GM19397 (cell line): ENCODE results near the gene CCR7.
A peak's percentile ranks its signal among the peaks of the same experiment; 100 is the strongest.

ENCODE experiments used
- ATAC-seq: cut with Tn5 transposase; IDR thresholded peaks from one replicate; pipeline ENCODE4 v1.9.1; 2021; ENCODE audit warnings: mild to moderate bottlenecking, moderate library complexity; ENCODE audit not compliant: unreplicated experiment

Gene CCR7

DNA sequence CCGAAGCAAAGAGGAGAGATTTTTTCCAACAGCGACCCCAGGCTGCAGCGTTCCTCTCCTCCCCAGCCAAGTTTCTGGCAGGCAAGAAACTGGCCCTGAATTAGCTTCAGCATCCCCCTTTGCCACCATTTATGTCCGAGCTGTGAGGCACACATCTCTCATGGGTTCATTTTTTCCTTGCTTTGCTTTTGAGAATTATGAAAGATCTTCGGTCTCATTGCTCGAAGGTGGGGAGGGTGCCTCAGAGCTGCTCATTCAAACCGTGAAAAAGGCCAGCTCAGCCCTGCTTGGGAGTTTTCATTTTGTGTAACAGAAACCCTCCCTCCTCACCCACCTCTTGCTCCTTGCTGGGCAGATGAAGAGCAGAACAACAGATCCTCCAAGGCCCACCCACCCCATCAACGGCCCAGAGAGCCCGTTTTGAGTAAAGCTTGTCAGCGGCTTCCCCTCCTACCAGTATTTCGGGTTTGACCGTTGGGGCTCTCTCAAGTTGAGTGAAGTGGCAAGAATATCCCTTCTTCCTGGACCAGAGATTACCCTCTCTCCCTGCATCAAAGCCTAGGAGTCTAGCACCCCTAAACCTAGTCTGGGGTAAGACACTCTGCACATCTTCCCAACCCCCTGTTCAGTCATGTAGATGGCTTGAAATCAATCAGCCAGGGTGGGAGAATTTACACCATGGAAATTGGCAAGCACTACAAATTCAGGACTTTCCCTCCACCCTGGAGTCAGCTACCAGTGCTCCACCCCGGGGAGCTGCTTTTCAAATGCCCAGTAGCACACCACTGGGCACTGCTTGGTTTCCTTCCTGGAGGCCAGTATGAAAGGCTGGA is 1.8 kb downstream of the CCR7 start:
- ATAC-seq: no peak

GRCh38 chr17:40562838-40563219 is 2.4 kb downstream of the CCR7 start:
- no peak for ATAC-seq

DNA sequence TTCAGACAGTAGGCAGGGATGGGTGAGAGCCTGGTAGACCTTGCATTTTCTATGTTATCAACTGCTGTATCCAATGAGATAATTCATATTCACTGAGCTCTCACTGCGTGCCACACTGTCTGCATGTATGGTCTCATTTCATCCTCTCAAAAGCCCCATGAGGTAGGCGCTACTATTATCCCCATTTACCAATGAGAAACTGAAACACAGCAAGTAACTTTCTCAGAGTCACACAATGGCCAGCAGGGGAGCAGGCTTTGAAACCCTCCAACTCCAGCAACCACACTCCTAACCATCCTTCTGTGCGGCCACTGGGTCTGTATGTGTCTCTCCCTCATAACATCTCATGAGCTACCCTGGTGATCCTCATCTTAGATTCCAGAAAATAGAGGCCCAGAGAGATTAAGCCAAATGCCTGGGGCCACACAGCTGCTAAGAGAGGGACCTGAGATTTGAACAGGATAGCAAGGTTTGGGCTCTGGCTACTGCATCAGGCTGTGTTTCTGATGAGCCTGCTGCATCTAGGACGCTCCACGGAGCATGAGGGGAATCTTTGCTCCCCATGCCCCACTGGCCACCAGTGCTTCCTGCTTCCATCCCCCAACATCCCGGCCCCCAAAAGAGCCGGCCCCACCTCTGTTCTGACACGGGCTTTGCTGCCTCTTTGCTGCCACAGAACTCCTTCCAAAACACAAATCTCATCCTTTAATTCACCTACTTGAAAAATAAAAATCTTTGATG is 3.2 kb downstream of the CCR7 start:
- ATAC-seq: no peak

DNA sequence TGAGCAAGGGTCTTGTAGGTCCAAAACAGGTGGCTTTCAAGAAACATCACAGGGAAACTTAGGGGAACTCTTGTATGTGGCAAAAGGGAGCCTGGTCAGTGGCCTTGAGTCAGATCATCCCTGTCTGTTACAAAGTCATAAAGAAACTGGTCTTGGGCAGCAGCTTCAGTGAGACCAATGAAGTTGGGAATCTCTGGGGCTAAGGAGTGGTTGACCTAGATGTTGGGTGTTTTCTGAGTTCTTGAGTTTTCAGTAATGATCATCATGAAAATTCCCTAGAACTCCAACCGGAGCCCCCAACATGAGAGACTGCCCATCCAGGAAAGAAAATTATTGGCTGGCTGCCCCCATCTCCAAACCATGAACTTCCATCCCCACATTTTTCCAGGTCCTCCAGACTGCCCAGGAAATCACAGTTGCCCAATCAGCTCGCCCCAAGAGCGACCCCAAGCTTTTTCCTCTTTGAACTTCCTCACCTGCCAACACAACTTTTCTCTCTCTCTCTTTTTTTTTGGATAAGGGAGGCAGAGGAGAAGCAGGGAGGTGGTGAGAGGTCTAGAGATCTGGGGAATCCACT is 3.9 kb downstream of the CCR7 start:
- peak; percentile 16 for ATAC-seq

DNA sequence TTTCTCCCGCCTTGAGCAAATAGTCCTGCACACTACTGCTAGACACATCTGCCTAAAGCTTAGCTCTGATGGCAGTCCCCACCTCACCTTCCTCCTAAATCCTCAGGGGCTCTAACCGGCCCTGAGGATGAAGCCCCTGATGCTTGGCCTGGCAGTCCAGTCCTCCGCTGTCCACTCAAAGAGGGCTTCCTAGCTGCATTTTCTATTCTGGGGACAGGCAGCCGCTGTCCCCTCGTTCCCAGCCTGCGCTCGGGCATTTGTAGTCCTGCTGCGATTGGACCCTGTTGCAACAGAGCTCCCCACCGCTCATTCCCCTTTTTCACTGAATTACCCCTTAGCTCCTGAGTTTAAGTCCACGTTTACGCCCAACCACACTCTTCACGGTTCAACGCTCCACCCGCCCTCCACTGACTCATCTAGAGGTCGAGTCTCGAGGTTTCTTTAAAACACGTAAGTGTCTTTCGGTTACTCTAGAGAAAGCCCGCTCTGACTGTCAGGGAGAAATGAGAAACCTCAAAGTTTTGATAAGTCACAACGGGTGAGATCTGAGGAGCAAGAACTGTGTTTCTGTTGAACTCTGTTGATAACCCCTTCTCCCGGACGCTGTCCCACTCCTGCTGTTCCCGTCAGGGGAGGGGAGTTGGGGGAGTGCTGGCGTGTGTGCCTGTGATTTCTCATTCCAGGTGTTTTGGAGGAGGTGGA is 4.5 kb downstream of the CCR7 start:
- ATAC-seq: peak; percentile 54

GRCh38 chr17:40559954-40560591 is 5.2 kb downstream of the CCR7 start:
- peak; percentile 27 for ATAC-seq

DNA sequence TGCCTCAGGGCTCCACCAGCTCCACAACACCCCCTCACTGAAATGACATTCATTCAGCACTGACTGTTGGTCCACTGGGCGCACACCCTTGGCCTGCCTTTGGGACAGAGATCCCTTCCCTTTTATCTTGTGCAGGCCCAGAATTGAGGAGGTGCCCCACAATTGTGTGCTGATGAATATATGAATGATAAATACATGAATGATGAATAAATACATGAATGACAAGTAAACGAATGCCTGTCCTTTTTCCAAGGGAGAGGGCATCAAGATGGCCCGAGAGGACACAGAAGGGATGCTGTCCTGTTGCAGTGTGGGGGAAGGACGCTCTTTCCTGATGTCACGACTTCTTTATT is 5.7 kb downstream of the CCR7 start:
- no peak for ATAC-seq

DNA sequence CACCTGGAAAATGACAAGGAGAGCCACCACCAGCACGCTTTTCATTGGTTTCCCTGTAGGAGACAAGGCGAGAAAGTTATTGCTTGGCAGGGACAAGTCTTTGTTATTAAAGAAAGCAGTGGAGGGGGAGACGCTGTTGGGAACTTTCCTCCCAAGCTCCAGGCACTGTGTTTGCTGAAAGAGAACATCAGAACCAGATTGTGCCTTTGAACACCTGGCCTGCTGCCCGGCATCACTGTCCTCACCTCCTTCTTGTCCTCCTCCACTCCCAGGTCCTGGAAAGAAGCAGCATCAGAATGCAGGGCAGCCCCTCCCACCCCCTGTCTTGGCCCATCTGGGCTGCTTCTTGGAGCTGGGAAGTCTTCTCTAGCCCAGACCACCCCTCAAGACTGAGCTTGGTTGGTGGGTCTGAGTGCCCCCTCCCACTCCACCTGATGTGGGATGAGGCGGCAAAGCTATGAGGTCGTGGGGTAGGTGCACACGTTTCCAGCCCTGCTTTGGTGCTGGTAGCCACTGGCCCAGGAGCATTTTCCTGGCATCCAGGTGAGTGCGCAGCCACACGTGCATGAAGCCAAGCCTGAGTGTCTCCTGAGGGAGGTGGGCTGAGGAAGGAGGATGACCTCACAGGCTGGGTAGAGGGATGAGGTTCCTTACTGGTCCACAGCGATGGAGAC is 6.2 kb downstream of the CCR7 start:
- no peak for ATAC-seq

DNA sequence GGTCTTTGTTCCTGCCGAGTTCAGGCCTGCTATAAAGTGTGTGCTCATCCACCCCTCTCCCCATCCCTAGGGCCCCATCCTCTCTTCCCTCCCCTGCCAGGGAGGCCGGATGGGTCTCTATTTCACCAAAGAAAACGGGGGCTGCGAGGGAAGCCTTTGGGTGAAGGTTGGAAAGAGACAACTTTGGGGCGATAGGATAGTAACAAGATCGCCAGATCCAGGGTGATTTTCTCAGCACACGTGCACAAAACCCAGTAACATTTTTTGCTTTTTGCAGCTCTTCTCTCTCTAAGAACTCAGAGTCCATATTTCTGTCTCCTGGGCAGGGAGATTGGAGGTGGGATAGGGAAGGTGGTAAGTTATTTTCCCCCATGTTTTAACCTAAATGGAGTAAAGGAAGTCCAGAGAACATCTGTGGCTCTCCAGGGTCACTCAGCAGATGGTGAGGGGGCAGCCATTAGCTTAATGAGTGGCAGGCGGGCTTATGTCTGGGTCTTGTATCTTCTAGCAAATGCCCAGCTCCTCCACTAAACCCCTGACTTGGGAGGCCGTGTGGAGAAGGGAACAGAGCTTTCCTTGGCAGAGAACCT is 6.9 kb downstream of the CCR7 start:
- ATAC-seq: no peak

DNA sequence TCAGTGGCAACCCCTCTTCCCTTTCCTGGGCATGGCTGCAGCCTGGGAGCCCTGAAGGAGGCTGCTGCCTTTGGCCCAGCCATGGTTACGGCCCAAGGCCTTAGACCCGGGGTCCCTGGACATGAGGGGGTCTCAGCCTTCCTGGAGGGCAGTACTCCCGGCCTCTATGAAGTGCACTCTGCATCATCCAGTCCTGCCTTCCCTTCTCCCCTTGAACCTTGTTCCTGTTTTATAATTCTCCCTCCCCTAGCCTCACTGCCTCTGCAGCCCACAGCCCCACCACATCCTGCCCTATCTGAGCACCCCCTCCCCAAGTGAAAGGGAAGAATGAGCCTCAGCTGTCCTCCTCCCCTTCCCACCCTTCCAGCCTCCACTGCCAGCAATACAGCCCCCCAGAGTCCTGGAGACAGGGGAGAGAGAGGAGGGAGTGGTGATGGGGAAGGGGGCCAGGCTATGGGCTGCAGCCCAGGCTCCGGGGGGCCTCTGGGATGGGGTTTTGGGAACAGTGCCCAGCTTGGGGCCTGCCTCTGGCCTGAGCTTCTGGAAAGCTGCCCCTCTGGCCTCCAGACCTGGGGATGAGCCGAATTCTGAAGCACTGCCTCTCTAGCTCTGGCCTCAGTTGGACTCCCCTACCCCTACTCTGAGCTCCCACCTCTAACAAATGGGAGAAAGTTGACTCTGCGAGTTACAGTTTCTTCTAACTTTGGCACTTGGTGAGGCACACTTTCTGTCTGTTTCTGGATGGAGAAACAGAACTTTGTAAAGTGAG is 7.6 kb downstream of the CCR7 start:
- no peak for ATAC-seq

DNA sequence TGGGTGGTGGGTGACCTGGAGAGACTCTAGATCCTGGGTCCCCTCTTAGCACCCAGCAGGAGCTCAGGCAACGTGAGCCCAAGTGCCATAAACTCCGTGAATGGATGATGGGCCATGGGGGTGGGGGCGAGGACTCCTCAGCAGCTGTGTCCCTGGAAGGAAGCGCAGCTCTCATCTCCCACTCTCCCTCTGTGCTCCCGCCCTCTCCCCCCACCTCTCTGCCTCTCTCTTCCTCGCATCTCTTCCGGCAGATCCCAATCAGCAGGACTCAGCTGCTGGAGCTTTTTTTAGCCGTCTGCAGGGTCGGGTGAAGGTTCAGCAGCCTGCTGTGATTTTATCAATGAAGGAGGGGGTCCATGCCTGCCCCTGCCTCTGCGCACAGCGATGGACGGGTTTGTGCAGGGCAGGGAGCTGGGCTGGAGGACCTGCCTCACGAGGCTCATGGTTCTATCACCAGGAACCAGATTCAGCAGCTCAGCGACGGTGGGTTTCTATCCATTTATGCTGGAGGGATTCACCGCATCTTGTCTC is 8.3 kb downstream of the CCR7 start:
- no peak for ATAC-seq

GRCh38 chr17:40556198-40556661 is 9.0 kb downstream of the CCR7 start:
- no peak for ATAC-seq

GRCh38 chr17:40555296-40556190 is 9.7 kb downstream of the CCR7 start:
- no peak for ATAC-seq

- ATAC-seq: no peak
Observed at GRCh38 chr17:40554646-40555295, 10.5 kb downstream of the CCR7 start.

DNA sequence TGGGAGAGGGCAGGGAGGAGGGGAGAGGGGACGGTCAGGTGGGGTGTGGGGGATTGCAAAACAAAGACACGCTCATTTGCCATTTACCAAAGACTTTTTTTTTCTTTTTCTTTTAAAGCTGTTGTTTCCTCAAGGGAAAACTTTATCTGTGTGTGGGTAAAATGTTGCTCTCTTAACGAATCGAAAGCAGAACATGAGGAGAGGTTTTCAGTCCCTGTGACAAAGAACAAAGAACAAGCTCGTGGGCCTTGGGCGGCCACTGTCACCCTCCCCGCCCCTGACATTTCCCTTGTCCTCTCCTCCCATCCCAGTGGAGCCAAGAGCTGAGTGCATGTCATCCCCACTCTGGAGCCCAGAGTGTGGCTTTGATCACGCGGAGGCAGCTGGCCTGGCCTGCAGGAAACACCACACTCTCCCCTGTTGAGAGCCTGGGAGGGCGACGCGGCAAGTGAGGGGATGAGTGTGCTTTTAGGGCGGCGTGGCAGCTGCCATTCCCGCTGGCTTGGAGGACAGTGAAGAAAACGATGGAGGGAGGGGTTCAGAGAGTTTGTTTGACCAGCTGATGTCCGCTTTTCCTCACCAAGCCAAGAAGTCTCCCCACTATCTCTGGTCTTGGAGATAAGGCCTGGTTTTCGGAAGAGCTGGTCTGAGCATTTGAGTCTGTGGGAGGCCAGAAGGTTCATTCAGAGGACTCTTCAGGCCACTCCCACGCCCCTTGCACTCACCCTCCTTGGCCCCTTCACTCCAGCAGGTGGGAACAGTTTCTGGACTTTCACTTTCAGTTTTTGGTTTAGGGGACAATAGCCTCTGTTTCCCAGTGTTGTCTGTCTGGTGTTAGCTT is 11.4 kb downstream of the CCR7 start:
- no peak for ATAC-seq
